HuH-7 (cell line): ENCODE data around the gene ZDHHC14.
"Not testable (repeated sequence)": the region's sequence is repeated elsewhere in the genome, so short reads cannot be mapped to it uniquely, and the experiment has no call there.

ENCODE experiments used
- DNase-seq: peaks from one replicate; pipeline ENCODE4 v3.0.0; 2011; ENCODE audit warnings: low spot score

The ZDHHC14 gene

GRCh38 chr6:157571950-157572349, 191.0 kb downstream of the ZDHHC14 start:
- no peak for DNase-seq

GRCh38 chr6:157574851-157575424, 193.9 kb downstream of the ZDHHC14 start:
- no peak for DNase-seq

GRCh38 chr6:157575436-157576145, 194.6 kb downstream of the ZDHHC14 start:
- DNase-seq, result no peak

- DNase-seq, result not testable (repeated sequence)
Observed at GRCh38 chr6:157576991-157577390, 196.0 kb downstream of the ZDHHC14 start.

GRCh38 chr6:157578527-157578926, 197.5 kb downstream of the ZDHHC14 start:
- DNase-seq, result not testable (repeated sequence)

- DNase-seq, result no peak
Observed at GRCh38 chr6:157579467-157580031, 198.6 kb downstream of the ZDHHC14 start.

GRCh38 chr6:157584036-157584435, 203.0 kb downstream of the ZDHHC14 start:
- DNase-seq, result no peak

- peak; percentile 29 for DNase-seq
Observed at GRCh38 chr6:157585274-157586087, 204.5 kb downstream of the ZDHHC14 start.

- DNase-seq, result no peak
Observed at GRCh38 chr6:157586088-157586414, 205.1 kb downstream of the ZDHHC14 start.

- DNase-seq, result peak; percentile 43
Observed at GRCh38 chr6:157586476-157587126, 205.6 kb downstream of the ZDHHC14 start.

- no peak for DNase-seq
Observed at GRCh38 chr6:157587127-157587926, 206.3 kb downstream of the ZDHHC14 start.

GRCh38 chr6:157590654-157591053, 209.7 kb downstream of the ZDHHC14 start:
- not testable (repeated sequence) for DNase-seq

- no peak for DNase-seq
Observed at GRCh38 chr6:157592541-157592940, 211.6 kb downstream of the ZDHHC14 start.

- DNase-seq, result no peak
Observed at GRCh38 chr6:157592980-157593379, 212.0 kb downstream of the ZDHHC14 start.

GRCh38 chr6:157593596-157593995, 212.6 kb downstream of the ZDHHC14 start:
- no peak for DNase-seq

GRCh38 chr6:157594292-157594691, 213.3 kb downstream of the ZDHHC14 start:
- DNase-seq, result no peak

- DNase-seq, result no peak
Observed at GRCh38 chr6:157595768-157596167, 214.8 kb downstream of the ZDHHC14 start.

- no peak for DNase-seq
Observed at GRCh38 chr6:157596461-157596860, 215.5 kb downstream of the ZDHHC14 start.

GRCh38 chr6:157596886-157597285, 215.9 kb downstream of the ZDHHC14 start:
- no peak for DNase-seq

- peak; percentile 86 for DNase-seq
Observed at GRCh38 chr6:157597461-157598312, 216.7 kb downstream of the ZDHHC14 start.
